ENCODE data around the gene MYRFL. TPM values are rescaled to one million over a fixed set of nuclear protein-coding genes. Genes with fewer than 3 reads are reported as not detected.

The MYRFL gene
- total and polyA plus RNA-seq, 2 of the 8 experiments (the other 6 are each of a cell fraction or from before 2014, with no cell fraction given) = 1.1 to 2.0 TPM

- no peak overlapping the region for H4K8ac ChIP-seq (ENCODE audit: extremely low read depth, insufficient read depth, low read length)
- WGBS, 2 experiments (ENCODE audit: extremely low coverage in 1 of 2, insufficient coverage in 1 of 2, insufficient read length in 1 of 2, insufficient replicate concordance in 2 of 2, low coverage in 1 of 2, low lambda C conversion rate in 2 of 2, missing lambda C conversion rate in 1 of 2) = 89% methylated on average over 5 of the region's 5 CpGs; no CpG with 5 or more reads in 1 of the 2 experiments
- no peak overlapping the region for H3K23ac ChIP-seq (ENCODE audit: insufficient read length)
- CTCF ChIA-PET (ENCODE audit: partially characterized antibody) = interaction anchor here (0.8 kb wide), 1 partner anchor 595 kb away, joined by 3 read pairs; no protein-coding TSS in a partner anchor
- FAIRE-seq (no peak), DNase-seq (ENCODE audit: low read depth in 1 of 2, low spot score in 2 of 2) (no peak)
- H3K79me1 ChIP-seq (ENCODE audit: low read depth, low read length) = no peaks in the 10 kb centered on the region
- H3K56ac ChIP-seq (replicated peaks; ENCODE audit: insufficient read length, low read depth, low read length) = no peak overlapping the region
- no peaks in the 10 kb centered on the region for H3K36me3 ChIP-seq (ENCODE audit: control insufficient read depth in 2 of 4, insufficient read depth in 4 of 4, low read length in 3 of 4)
- peaks cover 0 to 3% (median 0%) of the 10 kb centered on the region in 4 experiments; a peak in 2 of 7 replicates for H3K4me1 ChIP-seq (replicated peaks in 1 of 4; ENCODE audit: control insufficient read depth in 3 of 4, insufficient read depth in 4 of 4, low read length in 3 of 4)
- H3K4ac ChIP-seq (replicated peaks; ENCODE audit: insufficient read length, low read depth, low read length) = no peak overlapping the region
- no peaks in the 10 kb centered on the region for H3K27me3 ChIP-seq (replicated peaks in 1 of 4; ENCODE audit: control insufficient read depth in 3 of 4, extremely low read depth in 1 of 4, insufficient read depth in 3 of 4, low read length in 3 of 4)
- no peak overlapping the region for H2AFZ ChIP-seq (ENCODE audit: low read length)
- H2BK20ac ChIP-seq (ENCODE audit: low read length) = no peak overlapping the region
- H3K4me3 ChIP-seq (ENCODE audit: extremely low read depth in 1 of 4, insufficient read depth in 2 of 4, low read depth in 3 of 4, low read length in 4 of 4) = no peak overlapping the region
- no peak overlapping the region for H3K4me2 ChIP-seq (ENCODE audit: insufficient read depth in 1 of 2, low read depth in 2 of 2, low read length in 2 of 2)
- no peak overlapping the region for H2BK120ac ChIP-seq (replicated peaks; ENCODE audit: low read depth, low read length)
- H2BK5ac ChIP-seq (ENCODE audit: low read depth, low read length) = no peak overlapping the region
- H3K9ac ChIP-seq (replicated peaks in 1 of 4; ENCODE audit: extremely low read depth in 1 of 4, low read depth in 3 of 4, low read length in 3 of 4) = no peak overlapping the region
- H3K27ac ChIP-seq (ENCODE audit: low read depth, low read length) = no peak overlapping the region
- H4K5ac ChIP-seq (ENCODE audit: insufficient read length, low read depth, low read length) = no peak overlapping the region
- POLR2A ChIA-PET (ENCODE audit: partially characterized antibody) = no interaction called here
- no peaks in the 10 kb centered on the region for H4K20me1 ChIP-seq (replicated peaks in 1 of 2; ENCODE audit: control insufficient read depth in 1 of 2, insufficient read depth in 2 of 2, low read length in 2 of 2)
- H3K14ac ChIP-seq (ENCODE audit: insufficient read length) = no peak overlapping the region
- H2BK12ac ChIP-seq (ENCODE audit: low read depth, low read length) = no peak overlapping the region
- peaks cover 3 to 4% of the 10 kb centered on the region in 2 experiments; a peak in 1 of 4 replicates for H3K9me3 ChIP-seq (ENCODE audit: insufficient read depth in 2 of 2, low read depth in 1 of 2, low read length in 1 of 2)
- H3K79me2 ChIP-seq (ENCODE audit: control insufficient read depth in 1 of 2, insufficient read depth in 2 of 2, low read length in 2 of 2) = no peaks in the 10 kb centered on the region
- no peak overlapping the region for H2AK5ac ChIP-seq (ENCODE audit: low read depth, low read length)
- no peak overlapping the region for H2BK15ac ChIP-seq (ENCODE audit: low read length)
- H4K91ac ChIP-seq (replicated peaks; ENCODE audit: insufficient read length, low read length) = no peak overlapping the region
- no peaks in the 10 kb centered on the region for H3K23me2 ChIP-seq (ENCODE audit: low read depth, low read length)
- no peak overlapping the region for H3K18ac ChIP-seq (ENCODE audit: extremely low read depth, low read length)
- no peak for TF ChIP-seq RAD21 (IDR thresholded peaks at IDR 0.05 in 1 of 2, conservative IDR thresholded peaks at IDR 0.05 in 1 of 2; ENCODE audit: low read depth in 2 of 2, low read length in 2 of 2)
- TF ChIP-seq POLR2AphosphoS5 (IDR thresholded peaks at IDR 0.05; ENCODE audit: low read depth, low read length) = no peak
- TF ChIP-seq CBX8 (IDR thresholded peaks at IDR 0.05; ENCODE audit: borderline replicate concordance, low read depth, low read length) = no peak
- no peak for TF ChIP-seq MAX (IDR thresholded peaks at IDR 0.05)
- TF ChIP-seq CHD1 (IDR thresholded peaks at IDR 0.05; ENCODE audit: low read depth, low read length) = no peak
- no peak for TF ChIP-seq KDM5A (IDR thresholded peaks at IDR 0.05; ENCODE audit: low read length)
- TF ChIP-seq POU5F1 (IDR thresholded peaks at IDR 0.05; ENCODE audit: low read depth, low read length) = no peak
- no peak for TF ChIP-seq SIX5 (IDR thresholded peaks at IDR 0.05; ENCODE audit: low read depth, low read length)
- TF ChIP-seq USF2 (IDR thresholded peaks at IDR 0.05; ENCODE audit: low read length) = no peak
- no peak for TF ChIP-seq SAP30 (IDR thresholded peaks at IDR 0.05; ENCODE audit: insufficient read depth, insufficient replicate concordance, low read length)
- no peak for TF ChIP-seq ZNF274 (IDR thresholded peaks at IDR 0.05; ENCODE audit: borderline replicate concordance, extremely low read depth, low read length)
- no peak for TF ChIP-seq TBP (IDR thresholded peaks at IDR 0.05; ENCODE audit: low read depth, low read length)
- TF ChIP-seq TAF1 (IDR thresholded peaks at IDR 0.05; ENCODE audit: low read depth, low read length) = no peak
Measured at GRCh38 chr12:69981881-69982475, 157.0 kb downstream of the MYRFL start.
